A673 (cell line): ENCODE measurements around the gene SSBP2. TPM values are rescaled to one million over a fixed set of nuclear protein-coding genes. Genes with fewer than 3 reads are reported as not detected.

ENCODE experiments used
- BruUV-seq: library from RNA; stranded (reverse); fragments of 400-500 nt; replicated peaks from 2 replicates; lab custom pipeline; 2021; lab: Mats Ljungman, UMichigan
- CTCF ChIA-PET: fragments of 300-600 bp; sonication (Branson Sonifier 250); formaldehyde crosslinking; loops from one replicate; lab custom pipeline; 2022; ENCODE audit warnings: antibody characterized with exemption; lab: Charles Lee
- POLR2A ChIA-PET: fragments of 300-600 bp; sonication (Branson Sonifier 250); formaldehyde crosslinking; loops from one replicate; lab custom pipeline; 2022; ENCODE audit warnings: antibody characterized with exemption; ENCODE audit not compliant: low non-redundant PET; lab: Charles Lee
- DNase-seq: peaks from one replicate; pipeline ENCODE4 v3.0.0-alpha.2; 2015; ENCODE audit warnings: low spot score
- H3K27ac ChIP-seq: fragments of 200-600 bp; sonication (generic); 2 replicates; pipeline ENCODE4 v1.5.1; 2016; ENCODE audit warnings: mixed run types, low read depth, mild to moderate bottlenecking, mixed read lengths, antibody characterized with exemption, low read length; ENCODE audit not compliant: poor library complexity, severe bottlenecking
- H3K27me3 ChIP-seq: fragments of 200-600 bp; sonication (generic); replicated peaks from 2 replicates; pipeline ENCODE4 v1.6.1; 2017; ENCODE audit warnings: mixed run types, low read depth, mild to moderate bottlenecking, mixed read lengths, antibody characterized with exemption, low read length; ENCODE audit not compliant: insufficient read depth, poor library complexity
- H3K36me3 ChIP-seq: fragments of 200-600 bp; sonication (generic); 2 replicates; pipeline ENCODE4 v1.6.1; 2016; ENCODE audit warnings: mixed run types, mild to moderate bottlenecking, mixed read lengths, antibody characterized with exemption, low read length; ENCODE audit not compliant: insufficient read depth, poor library complexity, severe bottlenecking
- H3K4me1 ChIP-seq: fragments of 200-600 bp; sonication (generic); 2 replicates; pipeline ENCODE4 v1.6.1; 2017; ENCODE audit warnings: mixed run types, mild to moderate bottlenecking, mixed read lengths, antibody characterized with exemption, low read length; ENCODE audit not compliant: insufficient read depth, poor library complexity, severe bottlenecking
- H3K4me3 ChIP-seq: fragments of 200-600 bp; sonication (generic); 2 replicates; pipeline ENCODE4 v1.5.1; 2016; ENCODE audit warnings: low read depth, mixed run types, mild to moderate bottlenecking, mixed read lengths, low read length; ENCODE audit not compliant: poor library complexity, severe bottlenecking
- H3K9me3 ChIP-seq: fragments of 200-600 bp; sonication (generic); 2 replicates; pipeline ENCODE4 v1.6.1; 2016; ENCODE audit warnings: mixed run types, low read depth, mild to moderate bottlenecking, mixed read lengths, antibody characterized with exemption, low read length; ENCODE audit not compliant: poor library complexity, severe bottlenecking
- EZH2 ChIP-seq: fragments of 200-600 bp; sonication (generic); IDR thresholded peaks from 2 replicates; pipeline ENCODE4 v1.6.1; 2017; ENCODE audit warnings: borderline replicate concordance, low read depth, mild to moderate bottlenecking, mixed read lengths, antibody characterized with exemption, low read length; ENCODE audit not compliant: poor library complexity, severe bottlenecking
- intact Hi-C: fragments of 100-400 bp; cut with micrococcal nuclease; formaldehyde crosslinking; loops from one replicate; pipeline ENCODE4 v1.10.0; 2022; ENCODE audit not compliant: unreplicated experiment
- total RNA-seq: library from RNA; stranded (reverse); gene quantifications from 2 replicates; pipeline ENCODE4 v1.2.3, GENCODE V29; 2021
- TF ChIP-seq, protein P1 (sequence below): fragments of 300-800, 200-600 bp; sonication (generic); conservative IDR thresholded peaks from 2 replicates; pipeline ENCODE4 v1.5.1; 2017; ENCODE audit warnings: low read depth, mild to moderate bottlenecking, antibody characterized with exemption, low read length, moderate library complexity, mixed read lengths

SSBP2 gene
- total RNA-seq, 1 experiment from 2014 or later: 42.8 TPM

DNA sequence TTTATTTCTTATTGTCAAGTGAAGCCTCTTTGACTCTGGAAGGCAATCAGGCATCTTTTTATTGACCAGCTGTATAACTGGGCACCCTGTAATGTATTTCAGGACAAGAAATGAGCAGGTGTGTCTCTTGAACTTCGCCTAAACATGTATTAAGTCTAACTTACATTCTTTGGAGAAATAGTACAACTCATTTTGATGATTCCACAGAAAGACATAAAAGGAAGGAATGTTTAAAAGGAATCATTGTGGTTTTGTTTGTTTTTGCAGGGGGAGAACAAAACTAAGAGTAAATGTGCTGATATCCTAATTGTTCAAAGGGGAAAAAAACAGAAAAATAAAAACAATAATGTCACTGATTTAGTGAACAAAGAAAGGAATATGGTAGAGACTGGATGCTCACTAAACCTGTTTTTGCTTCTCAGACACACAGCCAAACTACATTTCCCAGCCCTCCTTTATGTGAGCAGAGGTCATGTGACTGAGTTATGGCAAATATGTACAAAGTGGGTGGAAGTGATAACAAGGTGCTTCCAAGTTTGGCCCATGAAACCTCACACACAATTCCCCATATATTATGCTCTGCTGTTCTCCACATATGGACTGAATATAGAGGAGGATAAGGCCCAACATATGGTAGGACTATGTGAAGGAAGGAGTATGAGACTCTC, 206.4 kb downstream of the SSBP2 start:
- no peak overlapping the region for H3K4me3 ChIP-seq
- ChIA-PET CTCF (no interaction called here), POLR2A (no interaction called here)
- TF ChIP-seq, protein P1, sequence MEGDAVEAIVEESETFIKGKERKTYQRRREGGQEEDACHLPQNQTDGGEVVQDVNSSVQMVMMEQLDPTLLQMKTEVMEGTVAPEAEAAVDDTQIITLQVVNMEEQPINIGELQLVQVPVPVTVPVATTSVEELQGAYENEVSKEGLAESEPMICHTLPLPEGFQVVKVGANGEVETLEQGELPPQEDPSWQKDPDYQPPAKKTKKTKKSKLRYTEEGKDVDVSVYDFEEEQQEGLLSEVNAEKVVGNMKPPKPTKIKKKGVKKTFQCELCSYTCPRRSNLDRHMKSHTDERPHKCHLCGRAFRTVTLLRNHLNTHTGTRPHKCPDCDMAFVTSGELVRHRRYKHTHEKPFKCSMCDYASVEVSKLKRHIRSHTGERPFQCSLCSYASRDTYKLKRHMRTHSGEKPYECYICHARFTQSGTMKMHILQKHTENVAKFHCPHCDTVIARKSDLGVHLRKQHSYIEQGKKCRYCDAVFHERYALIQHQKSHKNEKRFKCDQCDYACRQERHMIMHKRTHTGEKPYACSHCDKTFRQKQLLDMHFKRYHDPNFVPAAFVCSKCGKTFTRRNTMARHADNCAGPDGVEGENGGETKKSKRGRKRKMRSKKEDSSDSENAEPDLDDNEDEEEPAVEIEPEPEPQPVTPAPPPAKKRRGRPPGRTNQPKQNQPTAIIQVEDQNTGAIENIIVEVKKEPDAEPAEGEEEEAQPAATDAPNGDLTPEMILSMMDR: no peak
- TF ChIP-seq EZH2: no peak
- intact Hi-C loops: no loop called here
- peaks cover 4% of the 10 kb centered on the region for H3K9me3 ChIP-seq
- no peaks in the 10 kb centered on the region for H3K36me3 ChIP-seq
- H3K27ac ChIP-seq: no peak overlapping the region
- H3K27me3 ChIP-seq: no peaks in the 10 kb centered on the region
- BruUV-seq: no TSS peak
- no peaks in the 10 kb centered on the region for H3K4me1 ChIP-seq
- no peak for DNase-seq

DNA sequence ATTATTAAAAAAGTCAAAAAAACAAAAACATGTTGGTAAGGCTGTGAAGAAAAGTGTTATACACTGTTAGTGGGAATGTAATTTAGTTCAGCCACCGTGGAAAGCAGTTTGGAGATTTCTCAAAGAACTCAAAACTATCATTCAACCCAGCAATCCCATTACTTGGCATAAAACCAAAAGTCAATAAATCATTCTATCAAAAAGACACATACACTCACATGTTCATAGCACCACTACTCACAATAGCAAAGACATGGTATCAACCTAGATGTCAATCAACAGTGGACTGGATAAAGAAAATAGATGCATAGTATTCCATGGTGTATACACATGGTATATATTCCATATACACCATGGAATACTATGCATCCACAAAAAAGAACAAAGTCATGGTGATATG, 208.7 kb downstream of the SSBP2 start:
- POLR2A ChIA-PET: no interaction called here
- BruUV-seq: no TSS peak

DNA sequence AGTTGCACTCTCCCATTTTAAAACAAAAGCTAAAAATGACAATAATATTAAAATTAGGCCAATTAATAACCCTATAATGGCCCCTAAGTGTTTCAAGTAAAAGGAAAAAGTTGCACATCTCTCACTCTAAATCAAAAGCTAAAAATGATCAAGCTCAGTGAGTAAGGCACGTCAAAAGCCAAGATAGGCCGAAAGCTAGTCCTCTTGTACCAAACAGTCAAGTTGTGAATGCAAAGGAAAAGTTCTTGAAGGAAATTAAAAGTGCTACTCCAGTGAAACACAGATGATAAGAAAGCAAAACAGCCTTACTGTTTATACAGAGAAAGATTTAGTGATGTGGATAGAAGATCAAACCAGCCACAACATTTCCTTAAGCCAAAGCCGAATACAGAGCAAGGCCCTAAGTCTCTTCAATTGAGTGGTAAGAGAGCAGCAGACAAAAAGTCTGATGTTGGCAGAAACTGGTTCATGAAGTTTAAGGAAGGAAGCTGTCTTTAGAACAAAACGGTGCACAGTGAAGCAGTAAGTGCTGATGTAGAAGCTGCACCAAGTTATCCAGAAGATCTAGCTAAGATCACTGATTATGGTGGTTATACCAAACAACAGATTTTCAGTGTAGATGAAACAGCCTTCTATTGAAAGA, 212.9 kb downstream of the SSBP2 start:
- no TSS peak for BruUV-seq
- Histone ChIP-seq H3K36me3 (no peaks in the 10 kb centered on the region), H3K27me3 (no peaks in the 10 kb centered on the region), H3K4me1 (no peaks in the 10 kb centered on the region), H3K9me3 (peaks cover 4% of the 10 kb centered on the region), H3K27ac (no peak overlapping the region), H3K4me3 (no peak overlapping the region)
- TF ChIP-seq, protein P1: no peak
- no peak for TF ChIP-seq EZH2
- CTCF ChIA-PET: no interaction called here
- intact Hi-C loops: no loop called here
- DNase-seq: no peak
- POLR2A ChIA-PET: no interaction called here

More for the DNA sequence above, 208.7 kb downstream of the SSBP2 start:
- H3K27me3 ChIP-seq: no peaks in the 10 kb centered on the region
- no peak overlapping the region for H3K4me3 ChIP-seq
- intact Hi-C loops: no loop called here
- H3K9me3 ChIP-seq: peaks cover 4% of the 10 kb centered on the region
- H3K4me1 ChIP-seq: no peaks in the 10 kb centered on the region
- TF ChIP-seq EZH2: no peak
- TF ChIP-seq, protein P1: no peak
- H3K27ac ChIP-seq: no peak overlapping the region
- H3K36me3 ChIP-seq: no peaks in the 10 kb centered on the region
- no peak for DNase-seq
- CTCF ChIA-PET: no interaction called here
